Spleen (tissue), 7 donors: ENCODE data around the gene IFFO2.

ENCODE experiments used
- POLR2AphosphoS5 ChIP-seq, 3 donors: sonication (generic); formaldehyde crosslinking; IDR thresholded peaks; one replicate each; pipeline ENCODE4 v1.5.1; 2017; ENCODE audit warnings: antibody characterized with exemption in 3 of 3
- TF ChIP-seq, protein P1 (sequence below), 11 experiments: fragments of 200-600 bp in 7 of 11; fragments of 450-650 bp in 4 of 11; sonication (generic) in 4 of 11; IDR thresholded peaks in 8 of 11; conservative IDR thresholded peaks in 3 of 11; 1 replicate in 7 of 11; 2 replicates in 4 of 11; pipeline versions ENCODE4 v1.4.0 to v1.8.0; 2016 to 2021; ENCODE audit warnings: antibody characterized with exemption in 11 of 11, inconsistent platforms in 4 of 11, mild to moderate bottlenecking in 1 of 11
- donor health status: DM: no; HTN: no; CAD: no; lungs with moderate emphysema.
- donor health status: DM: no; HTN: no; CAD: no.
- donor health status: DM: no; HTN: no; CAD: no.

DNA sequence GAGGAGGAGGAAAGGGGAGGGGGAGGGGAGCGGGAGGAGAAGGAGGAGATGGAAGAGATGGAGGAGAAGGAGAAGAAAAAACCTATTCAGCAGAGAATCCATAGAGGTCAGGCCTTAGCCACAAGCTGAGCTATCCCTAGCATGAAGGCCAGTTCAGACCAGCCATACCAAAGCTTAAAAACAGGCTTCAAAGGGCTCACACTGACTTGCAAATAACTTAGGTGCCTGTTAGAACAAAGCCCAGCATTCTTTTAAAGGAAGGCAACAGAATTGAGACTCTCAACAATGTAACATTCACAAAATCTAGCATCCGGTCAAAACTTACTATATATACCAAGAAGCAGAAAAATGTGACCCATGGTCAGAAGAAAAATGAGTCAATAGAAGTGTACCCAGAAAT, 43.6 kb upstream of the IFFO2 start:
- TF ChIP-seq, protein P1, sequence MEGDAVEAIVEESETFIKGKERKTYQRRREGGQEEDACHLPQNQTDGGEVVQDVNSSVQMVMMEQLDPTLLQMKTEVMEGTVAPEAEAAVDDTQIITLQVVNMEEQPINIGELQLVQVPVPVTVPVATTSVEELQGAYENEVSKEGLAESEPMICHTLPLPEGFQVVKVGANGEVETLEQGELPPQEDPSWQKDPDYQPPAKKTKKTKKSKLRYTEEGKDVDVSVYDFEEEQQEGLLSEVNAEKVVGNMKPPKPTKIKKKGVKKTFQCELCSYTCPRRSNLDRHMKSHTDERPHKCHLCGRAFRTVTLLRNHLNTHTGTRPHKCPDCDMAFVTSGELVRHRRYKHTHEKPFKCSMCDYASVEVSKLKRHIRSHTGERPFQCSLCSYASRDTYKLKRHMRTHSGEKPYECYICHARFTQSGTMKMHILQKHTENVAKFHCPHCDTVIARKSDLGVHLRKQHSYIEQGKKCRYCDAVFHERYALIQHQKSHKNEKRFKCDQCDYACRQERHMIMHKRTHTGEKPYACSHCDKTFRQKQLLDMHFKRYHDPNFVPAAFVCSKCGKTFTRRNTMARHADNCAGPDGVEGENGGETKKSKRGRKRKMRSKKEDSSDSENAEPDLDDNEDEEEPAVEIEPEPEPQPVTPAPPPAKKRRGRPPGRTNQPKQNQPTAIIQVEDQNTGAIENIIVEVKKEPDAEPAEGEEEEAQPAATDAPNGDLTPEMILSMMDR (IDR thresholded peaks at IDR 0.05 in 8 of 11, conservative IDR thresholded peaks at IDR 0.05 in 3 of 11) = no peak
- TF ChIP-seq POLR2AphosphoS5 (IDR thresholded peaks at IDR 0.05) = no peak
